ENCODE data around the gene ACTL10.

Gene ACTL10

GRCh38 chr20:33663161-33664084 is 3.3 kb upstream of the ACTL10 start:
- Histone ChIP-seq H3F3A (ENCODE audit: low read depth) (no peaks in the 10 kb centered on the region), H3K4me1 (ENCODE audit: insufficient read depth, low read length, poor library complexity, severe bottlenecking) (peaks cover 20% of the 10 kb centered on the region), H3K9ac (ENCODE audit: low read depth, low read length, poor library complexity, severe bottlenecking) (peak overlapping the region; percentile 86), H3K9me2 (replicated peaks; ENCODE audit: low read depth, low read length) (no peaks in the 10 kb centered on the region), H3K9me3 (ENCODE audit: insufficient read depth, low read depth, low read length) (no peaks in the 10 kb centered on the region), H3K4me3 (ENCODE audit: low read length, poor library complexity, severe bottlenecking) (peak overlapping the region; percentile 76), H3K79me2 (ENCODE audit: insufficient read depth, low read length) (no peaks in the 10 kb centered on the region), H3K36me3 (ENCODE audit: insufficient read depth, low read length) (no peaks in the 10 kb centered on the region), H3K27me3 (ENCODE audit: insufficient read depth, low read length, poor library complexity, severe bottlenecking) (no peaks in the 10 kb centered on the region), H4K20me1 (ENCODE audit: insufficient read depth, low read length, poor library complexity, severe bottlenecking) (no peaks in the 10 kb centered on the region), H2AFZ (ENCODE audit: low read length) (peak overlapping the region; percentile 76), H3K4me2 (ENCODE audit: low read depth, low read length, poor library complexity, severe bottlenecking) (peak overlapping the region; percentile 91)
- TF ChIP-seq, protein P1, sequence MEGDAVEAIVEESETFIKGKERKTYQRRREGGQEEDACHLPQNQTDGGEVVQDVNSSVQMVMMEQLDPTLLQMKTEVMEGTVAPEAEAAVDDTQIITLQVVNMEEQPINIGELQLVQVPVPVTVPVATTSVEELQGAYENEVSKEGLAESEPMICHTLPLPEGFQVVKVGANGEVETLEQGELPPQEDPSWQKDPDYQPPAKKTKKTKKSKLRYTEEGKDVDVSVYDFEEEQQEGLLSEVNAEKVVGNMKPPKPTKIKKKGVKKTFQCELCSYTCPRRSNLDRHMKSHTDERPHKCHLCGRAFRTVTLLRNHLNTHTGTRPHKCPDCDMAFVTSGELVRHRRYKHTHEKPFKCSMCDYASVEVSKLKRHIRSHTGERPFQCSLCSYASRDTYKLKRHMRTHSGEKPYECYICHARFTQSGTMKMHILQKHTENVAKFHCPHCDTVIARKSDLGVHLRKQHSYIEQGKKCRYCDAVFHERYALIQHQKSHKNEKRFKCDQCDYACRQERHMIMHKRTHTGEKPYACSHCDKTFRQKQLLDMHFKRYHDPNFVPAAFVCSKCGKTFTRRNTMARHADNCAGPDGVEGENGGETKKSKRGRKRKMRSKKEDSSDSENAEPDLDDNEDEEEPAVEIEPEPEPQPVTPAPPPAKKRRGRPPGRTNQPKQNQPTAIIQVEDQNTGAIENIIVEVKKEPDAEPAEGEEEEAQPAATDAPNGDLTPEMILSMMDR (conservative IDR thresholded peaks at IDR 0.05; ENCODE audit: low read length), result no peak

- Histone ChIP-seq H3K9me3 (ENCODE audit: insufficient read depth, low read depth, low read length) (no peaks in the 10 kb centered on the region), H3K9me2 (replicated peaks; ENCODE audit: low read depth, low read length) (no peaks in the 10 kb centered on the region), H3K4me1 (ENCODE audit: insufficient read depth, low read length, poor library complexity, severe bottlenecking) (peaks cover 20% of the 10 kb centered on the region), H3K4me3 (ENCODE audit: low read length, poor library complexity, severe bottlenecking) (peak overlapping the region; percentile 76), H3K79me2 (ENCODE audit: insufficient read depth, low read length) (no peaks in the 10 kb centered on the region), H3K4me2 (ENCODE audit: low read depth, low read length, poor library complexity, severe bottlenecking) (peak overlapping the region; percentile 91), H3F3A (ENCODE audit: low read depth) (no peaks in the 10 kb centered on the region), H3K9ac (ENCODE audit: low read depth, low read length, poor library complexity, severe bottlenecking) (peak overlapping the region; percentile 86), H3K36me3 (ENCODE audit: insufficient read depth, low read length) (no peaks in the 10 kb centered on the region), H4K20me1 (ENCODE audit: insufficient read depth, low read length, poor library complexity, severe bottlenecking) (no peaks in the 10 kb centered on the region), H2AFZ (ENCODE audit: low read length) (peak overlapping the region; percentile 76), H3K27me3 (ENCODE audit: insufficient read depth, low read length, poor library complexity, severe bottlenecking) (no peaks in the 10 kb centered on the region)
- TF ChIP-seq, protein P1 (conservative IDR thresholded peaks at IDR 0.05; ENCODE audit: low read length), result no peak
- no peak for TF ChIP-seq EZH2phosphoT487 (IDR thresholded peaks at IDR 0.05; ENCODE audit: borderline replicate concordance)
Measured at GRCh38 chr20:33664085-33664761, 2.5 kb upstream of the ACTL10 start.

DNA sequence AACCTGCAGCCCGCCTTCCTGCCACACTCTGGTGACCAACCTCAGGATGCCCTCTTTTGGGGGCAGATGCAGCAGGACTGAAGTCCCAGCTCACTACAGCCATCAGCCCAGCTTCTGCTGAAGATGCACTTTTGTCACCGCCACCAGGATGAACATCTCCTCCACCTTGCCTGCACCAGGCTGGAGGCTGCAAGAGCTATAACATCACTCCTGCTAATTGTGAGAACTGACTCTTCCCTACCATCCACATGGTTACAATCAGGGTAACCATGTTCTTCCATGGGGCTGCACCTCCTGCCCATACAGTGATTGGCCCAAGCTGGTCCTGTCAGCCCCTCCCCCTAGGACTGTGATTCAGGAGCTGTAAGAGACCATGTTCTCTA is 2.0 kb upstream of the ACTL10 start:
- peaks cover 20% of the 10 kb centered on the region for H3K4me1 ChIP-seq (ENCODE audit: insufficient read depth, low read length, poor library complexity, severe bottlenecking)
- H4K20me1 ChIP-seq (ENCODE audit: insufficient read depth, low read length, poor library complexity, severe bottlenecking), result no peaks in the 10 kb centered on the region
- no peak for TF ChIP-seq EZH2phosphoT487 (IDR thresholded peaks at IDR 0.05; ENCODE audit: borderline replicate concordance)
- TF ChIP-seq, protein P1 (conservative IDR thresholded peaks at IDR 0.05; ENCODE audit: low read length), result no peak
- H3K9me2 ChIP-seq (replicated peaks; ENCODE audit: low read depth, low read length), result no peaks in the 10 kb centered on the region
- H3K36me3 ChIP-seq (ENCODE audit: insufficient read depth, low read length), result no peaks in the 10 kb centered on the region
- H3K4me2 ChIP-seq (ENCODE audit: low read depth, low read length, poor library complexity, severe bottlenecking), result peak overlapping the region; percentile 91
- no peaks in the 10 kb centered on the region for H3K9me3 ChIP-seq (ENCODE audit: insufficient read depth, low read depth, low read length)
- no peaks in the 10 kb centered on the region for H3K27me3 ChIP-seq (ENCODE audit: insufficient read depth, low read length, poor library complexity, severe bottlenecking)
- H3F3A ChIP-seq (ENCODE audit: low read depth), result no peaks in the 10 kb centered on the region
- H3K79me2 ChIP-seq (ENCODE audit: insufficient read depth, low read length), result no peaks in the 10 kb centered on the region
- peak overlapping the region; percentile 86 for H3K9ac ChIP-seq (ENCODE audit: low read depth, low read length, poor library complexity, severe bottlenecking)
- H2AFZ ChIP-seq (ENCODE audit: low read length), result no peak overlapping the region
- peak overlapping the region; percentile 76 for H3K4me3 ChIP-seq (ENCODE audit: low read length, poor library complexity, severe bottlenecking)
